Measurements from ENCODE around the gene FOXK1.

Gene FOXK1

GRCh38 chr7:4693749-4694148, 11.7 kb downstream of the FOXK1 start:
- DNase-seq (ENCODE audit: insufficient read length, low spot score) (no peak), FAIRE-seq (no peak)

DNA sequence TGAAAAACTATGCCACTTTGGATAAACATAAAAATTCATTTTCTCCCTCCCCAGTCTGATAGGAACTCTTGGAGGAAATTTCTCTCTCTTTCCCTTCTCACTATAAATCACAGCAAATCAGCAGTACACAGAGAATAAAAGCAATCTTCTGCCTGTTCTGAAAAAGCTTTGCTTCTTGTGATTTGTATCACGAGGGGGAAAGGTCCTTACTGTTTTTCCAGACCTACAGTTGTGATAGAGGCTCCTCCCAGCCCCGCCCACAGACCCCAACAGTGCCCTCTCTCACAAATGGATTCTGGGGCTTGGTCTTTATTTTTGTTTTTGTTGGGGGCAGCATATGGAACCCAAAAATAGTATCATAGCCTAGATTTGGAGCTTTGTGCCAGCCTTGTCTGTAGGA, 12.2 kb downstream of the FOXK1 start:
- DNase-seq (ENCODE audit: insufficient read length, low spot score) = no peak
- no peak for FAIRE-seq

DNA sequence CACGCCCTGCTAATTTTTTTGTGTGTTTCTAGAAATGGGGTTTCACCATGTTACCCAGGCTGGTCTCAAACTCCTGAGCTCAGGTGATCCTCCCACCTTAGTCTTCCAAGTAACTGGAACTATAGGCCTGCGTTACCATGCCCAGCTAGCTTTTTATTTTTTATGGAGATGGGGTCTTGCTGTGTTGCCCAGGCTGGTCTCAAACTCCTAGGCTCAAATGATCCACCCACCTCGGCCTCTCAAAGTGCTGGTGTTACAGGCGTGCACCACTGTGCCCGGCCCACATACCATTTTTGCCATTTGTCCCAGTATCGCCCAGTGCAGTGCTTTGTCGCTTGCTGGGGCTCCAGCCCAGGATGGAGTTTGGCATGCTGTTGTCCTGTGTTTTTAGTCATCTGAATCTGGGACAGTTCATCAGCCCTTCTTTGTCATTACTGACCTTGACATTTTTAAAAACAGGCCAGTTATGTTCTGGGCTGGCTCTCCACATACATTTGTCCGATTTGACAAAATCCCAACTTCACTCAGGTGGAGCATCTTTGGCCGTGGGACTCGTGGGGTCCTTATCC, 16.7 kb downstream of the FOXK1 start:
- DNase-seq (ENCODE audit: insufficient read length, low spot score) = no peak
- no peak for FAIRE-seq

DNA sequence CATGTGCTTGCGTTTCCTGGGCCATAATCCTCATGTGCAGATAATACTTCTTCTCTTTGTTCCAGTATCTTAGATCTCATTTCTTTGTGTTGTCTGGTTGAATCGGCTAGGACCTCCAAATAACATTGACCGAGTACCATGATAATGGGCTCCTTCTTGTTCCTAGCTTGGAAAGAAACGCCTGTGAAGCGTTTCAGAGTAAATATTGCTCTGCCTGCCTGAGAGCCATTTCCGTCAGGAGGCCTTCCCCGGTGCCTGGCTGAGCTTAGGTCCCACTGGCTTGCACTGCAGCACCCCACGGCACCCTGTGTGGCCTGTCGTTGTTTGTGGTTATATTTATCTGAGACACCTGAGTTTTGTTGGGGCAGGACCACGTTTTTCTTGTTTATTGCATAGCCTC, 17.7 kb downstream of the FOXK1 start:
- DNase-seq (ENCODE audit: insufficient read length, low spot score) (no peak), FAIRE-seq (no peak)

GRCh38 chr7:4700577-4701235, 18.6 kb downstream of the FOXK1 start:
- DNase-seq (ENCODE audit: insufficient read length, low spot score) (no peak), FAIRE-seq (peak; percentile 33)

- no peak for DNase-seq (ENCODE audit: insufficient read length, low spot score)
- FAIRE-seq = no peak
Observed at GRCh38 chr7:4702961-4703512, 20.9 kb downstream of the FOXK1 start.

DNA sequence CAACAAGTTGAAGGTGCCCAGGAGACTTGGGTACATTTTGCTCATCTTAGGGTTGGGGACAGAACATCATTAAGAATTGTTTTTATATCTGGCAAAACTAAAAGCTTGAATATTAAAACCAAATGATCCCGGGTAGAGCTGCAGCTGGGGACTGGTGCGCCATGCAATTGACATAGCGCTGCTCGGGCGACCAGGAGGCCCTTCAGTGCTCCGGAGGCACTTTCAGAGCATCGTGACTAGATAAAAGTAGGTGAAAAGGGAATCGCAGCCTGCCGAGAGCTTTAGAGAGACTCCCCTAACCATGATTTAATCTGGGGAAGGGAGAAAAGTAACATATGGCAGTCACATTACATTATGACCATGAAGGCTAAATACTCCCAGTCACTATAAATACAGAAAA, 21.4 kb downstream of the FOXK1 start:
- DNase-seq (ENCODE audit: insufficient read length, low spot score) (no peak), FAIRE-seq (no peak)

GRCh38 chr7:4706384-4707216, 24.5 kb downstream of the FOXK1 start:
- FAIRE-seq = peak; percentile 96
- DNase-seq (ENCODE audit: insufficient read length, low spot score) = peak; percentile 75

DNA sequence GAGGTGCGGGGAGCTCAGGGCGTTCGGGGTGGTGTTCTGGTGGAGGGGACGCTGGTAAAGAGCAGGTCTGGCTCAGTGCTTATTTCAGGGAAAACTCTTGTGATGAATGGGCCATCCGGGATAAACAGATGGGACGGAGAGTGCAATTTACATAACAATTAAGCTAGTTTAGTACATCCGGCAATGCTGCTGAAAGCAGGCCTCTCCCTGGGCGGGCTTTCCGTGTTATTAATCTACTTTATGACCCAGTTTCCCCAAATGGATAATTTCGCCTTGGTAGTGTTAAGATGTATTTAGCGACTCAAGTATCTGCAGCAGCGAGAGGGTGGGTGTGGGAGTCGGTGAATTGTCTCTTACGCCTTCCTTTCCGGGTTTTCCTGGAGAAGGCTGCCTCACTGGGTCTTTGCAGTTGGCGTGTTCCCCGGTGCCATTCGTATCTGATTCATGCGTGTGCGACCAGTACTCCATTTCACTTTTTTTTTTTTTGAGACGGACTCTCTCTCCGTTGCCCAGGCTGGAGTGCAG, 25.2 kb downstream of the FOXK1 start:
- FAIRE-seq (no peak), DNase-seq (ENCODE audit: insufficient read length, low spot score) (no peak)

- no peak for FAIRE-seq
Observed at GRCh38 chr7:4707980-4708411, 25.9 kb downstream of the FOXK1 start.

GRCh38 chr7:4709187-4709586, 27.1 kb downstream of the FOXK1 start:
- FAIRE-seq = peak; percentile 40
- DNase-seq (ENCODE audit: insufficient read length, low spot score) = no peak

More at GRCh38 chr7:4707980-4708411, 25.9 kb downstream of the FOXK1 start:
- DNase-seq (ENCODE audit: insufficient read length, low spot score) = no peak

DNA sequence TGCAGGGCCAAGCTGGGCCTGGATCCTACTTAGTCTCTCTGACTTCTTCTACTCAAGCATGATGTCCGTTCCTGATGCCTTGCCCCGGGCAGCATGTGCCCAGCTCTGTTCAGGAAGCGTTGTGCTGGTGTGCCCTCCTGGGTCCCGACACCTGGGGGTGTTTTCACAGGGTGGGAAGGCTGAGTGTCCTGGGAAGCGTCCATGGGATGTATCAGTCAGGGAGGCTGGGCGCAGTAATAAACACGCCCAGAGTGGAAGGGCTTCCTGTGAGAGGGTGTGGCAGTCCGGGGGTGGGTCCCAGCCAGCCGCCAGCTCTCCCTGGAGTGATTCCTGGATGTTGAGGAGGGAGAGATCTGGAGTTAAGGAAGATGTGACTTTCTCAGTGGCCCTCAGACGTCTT, 29.0 kb downstream of the FOXK1 start:
- DNase-seq (ENCODE audit: insufficient read length, low spot score) = no peak
- FAIRE-seq = peak; percentile 13

DNA sequence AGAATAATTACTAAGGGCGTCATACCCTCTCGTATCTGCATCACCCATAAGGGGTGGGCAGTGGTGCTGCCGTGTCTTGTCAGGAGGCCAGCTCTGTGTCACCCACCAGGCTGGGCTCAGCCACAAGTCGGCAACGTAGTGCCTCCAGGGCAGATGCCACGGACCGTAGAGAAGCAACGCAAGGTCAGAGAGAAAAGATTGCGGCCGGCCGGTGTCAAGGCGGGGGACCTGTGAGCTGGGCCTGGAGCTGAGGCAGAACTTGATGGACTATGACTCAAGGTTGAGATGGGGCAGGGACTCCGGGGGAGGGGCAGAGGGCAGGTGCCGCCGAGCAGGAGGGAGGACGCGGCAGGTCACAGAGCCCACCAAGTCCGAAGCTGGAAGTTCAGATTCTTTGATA, 29.5 kb downstream of the FOXK1 start:
- no peak for FAIRE-seq
- DNase-seq (ENCODE audit: insufficient read length, low spot score) = no peak

DNA sequence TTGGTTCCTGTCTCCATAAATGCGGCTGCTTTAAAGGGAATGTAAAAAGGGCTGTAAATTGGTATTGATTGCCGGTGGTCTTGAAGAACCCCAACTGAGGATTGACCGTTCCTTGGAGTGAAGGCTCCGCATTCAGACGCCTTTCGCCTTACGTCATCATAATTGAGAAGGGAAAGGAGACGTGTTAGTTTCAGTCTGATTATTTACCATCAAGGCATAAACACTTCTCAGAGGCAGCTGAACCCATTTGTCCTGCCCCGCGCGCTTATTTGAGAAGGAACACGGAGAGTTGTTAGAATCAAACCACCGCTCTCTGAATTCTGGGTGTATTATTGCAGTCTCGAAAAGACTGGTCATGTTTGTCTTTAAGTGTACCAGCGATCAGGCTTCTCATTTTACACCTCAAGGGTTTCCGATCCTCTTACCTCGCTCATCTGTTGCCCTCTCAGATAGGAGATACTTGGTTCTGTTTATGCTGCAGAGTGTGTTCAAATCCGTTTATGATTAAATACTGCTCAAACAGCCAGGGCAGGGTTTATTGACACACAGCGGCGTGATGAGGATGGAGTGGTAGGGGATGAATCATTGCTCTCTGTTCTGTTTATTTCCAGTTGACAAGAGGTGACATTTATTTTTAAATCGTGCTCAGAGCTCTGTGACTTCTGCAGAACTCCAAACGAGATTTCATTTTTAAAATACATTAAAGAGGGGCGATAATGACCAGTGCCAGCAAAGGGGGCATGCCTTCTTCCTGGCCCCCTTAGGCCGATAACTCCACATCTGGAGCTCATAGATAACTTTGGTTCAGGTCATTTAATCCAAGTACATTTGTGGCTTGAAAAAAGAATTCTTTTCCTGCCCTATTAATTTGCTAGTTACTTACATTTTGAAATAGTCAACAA, 30.4 kb downstream of the FOXK1 start:
- FAIRE-seq (no peak), DNase-seq (ENCODE audit: insufficient read length, low spot score) (no peak)

- no peak for DNase-seq (ENCODE audit: insufficient read length, low spot score)
- FAIRE-seq = no peak
Observed at GRCh38 chr7:4713183-4713784, 31.2 kb downstream of the FOXK1 start.

GRCh38 chr7:4714161-4714700, 32.1 kb downstream of the FOXK1 start:
- FAIRE-seq = no peak
- DNase-seq (ENCODE audit: insufficient read length, low spot score) = no peak

DNA sequence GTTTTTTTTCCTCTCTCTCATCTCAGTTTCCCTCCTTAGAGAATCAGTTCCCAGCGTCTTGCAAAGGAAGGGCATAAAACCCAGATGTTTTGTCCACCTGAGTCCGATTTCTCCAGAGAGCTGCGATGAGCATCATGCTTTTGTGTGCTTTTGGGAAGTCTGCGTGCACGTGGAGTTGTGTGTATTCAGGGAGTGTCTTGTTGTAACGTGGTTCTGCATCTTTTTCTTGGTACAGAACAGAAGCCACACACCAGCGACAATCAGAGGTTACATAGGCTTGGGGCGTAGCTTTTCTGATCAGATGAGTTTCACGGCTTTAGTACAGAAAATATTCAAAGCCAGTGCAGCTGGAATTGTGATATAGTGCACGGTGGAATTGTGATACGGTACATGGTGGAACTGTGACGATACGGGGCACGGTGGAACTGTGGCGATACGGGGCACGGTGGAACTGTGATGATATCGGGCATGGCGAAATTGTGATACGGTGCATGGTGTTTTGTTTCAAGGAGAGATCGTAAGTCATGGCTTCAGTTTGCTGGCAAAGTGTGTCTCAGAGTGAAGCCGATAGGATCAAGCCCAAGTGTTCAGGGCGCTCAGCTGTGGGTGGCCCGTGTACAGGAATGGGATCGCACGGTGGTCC, 32.8 kb downstream of the FOXK1 start:
- no peak for DNase-seq (ENCODE audit: insufficient read length, low spot score)
- peak; percentile 89 for FAIRE-seq

- FAIRE-seq = no peak
- DNase-seq (ENCODE audit: insufficient read length, low spot score) = no peak
Observed at GRCh38 chr7:4715410-4715776, 33.3 kb downstream of the FOXK1 start.
